CD8-positive, alpha-beta memory T cell (primary cell): ENCODE data around the gene ZSCAN29. TPM values are rescaled to one million over a fixed set of nuclear protein-coding genes. Genes with fewer than 3 reads are reported as not detected.

Source experiments
- CTCF ChIA-PET: fragments of 350-600 bp; sonication (Branson Sonifier 250); formaldehyde crosslinking; loops from one replicate; lab custom pipeline; 2021; ENCODE audit warnings: antibody characterized with exemption; lab: Charles Lee
- POLR2A ChIA-PET: fragments of 350-600 bp; sonication (Branson Sonifier 250); formaldehyde crosslinking; loops from one replicate; lab custom pipeline; 2021; ENCODE audit warnings: antibody characterized with exemption; lab: Charles Lee
- DNase-seq, 5 donors: peaks; one replicate each; pipeline versions ENCODE4 v3.0.0 to v3.0.0-alpha.2; 2020 to 2022; ENCODE audit warnings: mixed read lengths in 1 of 5
- H3K27ac ChIP-seq: one replicate; pipeline ENCODE4 v1.7.0; 2013; ENCODE audit warnings: low read depth, mild to moderate bottlenecking, low read length, moderate library complexity
- H3K27me3 ChIP-seq: 2 replicates; pipeline ENCODE4 v1.7.0; 2013; ENCODE audit warnings: low read length, mild to moderate bottlenecking; ENCODE audit not compliant: insufficient read depth, poor library complexity, severe bottlenecking
- H3K36me3 ChIP-seq: 2 replicates; pipeline ENCODE4 v1.7.0; 2013; ENCODE audit warnings: mild to moderate bottlenecking, low read length, moderate library complexity; ENCODE audit not compliant: insufficient read depth
- H3K4me1 ChIP-seq: 2 replicates; pipeline ENCODE4 v1.7.0; 2013; ENCODE audit warnings: mild to moderate bottlenecking, low read length, moderate library complexity; ENCODE audit not compliant: insufficient read depth
- H3K4me3 ChIP-seq: 2 replicates; pipeline ENCODE4 v1.7.0; 2013; ENCODE audit warnings: mild to moderate bottlenecking, low read length
- H3K9me3 ChIP-seq: 2 replicates; pipeline ENCODE4 v1.7.0; 2013; ENCODE audit warnings: mild to moderate bottlenecking, low read length
- H3K27ac Mint-ChIP-seq, 8 donors: one replicate each; pipeline ENCODE4 v1.8.0; 2020 to 2021; ENCODE audit warnings: mixed read lengths in 8 of 8, mild to moderate bottlenecking in 6 of 8, inconsistent platforms in 3 of 8, moderate library complexity in 3 of 8
- H3K27me3 Mint-ChIP-seq, 2 donors: one replicate each; pipeline ENCODE4 v1.8.0; 2020 to 2021; ENCODE audit warnings: mixed read lengths in 2 of 2, mild to moderate bottlenecking in 1 of 2, moderate library complexity in 1 of 2
- H3K36me3 Mint-ChIP-seq, 3 donors: one replicate each; pipeline ENCODE4 v1.8.0; 2020 to 2021; ENCODE audit warnings: mixed read lengths in 3 of 3, inconsistent platforms in 1 of 3, mild to moderate bottlenecking in 1 of 3
- H3K4me1 Mint-ChIP-seq, 3 donors: one replicate each; pipeline ENCODE4 v1.8.0; 2020 to 2021; ENCODE audit warnings: mixed read lengths in 3 of 3, inconsistent platforms in 1 of 3, mild to moderate bottlenecking in 1 of 3
- H3K4me3 Mint-ChIP-seq, 7 donors: one replicate each; pipeline ENCODE4 v1.8.0; 2020 to 2021; ENCODE audit warnings: mixed read lengths in 7 of 7, mild to moderate bottlenecking in 6 of 7, moderate library complexity in 4 of 7, inconsistent platforms in 2 of 7
- H3K9me3 Mint-ChIP-seq, 5 donors: one replicate each; pipeline ENCODE4 v1.8.0; 2020 to 2022; ENCODE audit warnings: mixed read lengths in 5 of 5, mild to moderate bottlenecking in 3 of 5, moderate library complexity in 2 of 5, inconsistent platforms in 1 of 5
- polyA plus RNA-seq: library from polyadenylated mRNA; unstranded; fragments of 300-500 nt; fragmentation: Illumina TruSeq; gene quantifications from one replicate; pipeline ENCODE4 v1.2.3, GENCODE V29; 2021
- total RNA-seq, 2 experiments: library from RNA; stranded (reverse); gene quantifications; one replicate each; pipeline ENCODE4 v1.2.3, GENCODE V29; 2021

Gene ZSCAN29
- total and polyA plus RNA-seq, 3 experiments from 2014 or later = 7.5 to 26.6 (median 25.3) TPM

DNA sequence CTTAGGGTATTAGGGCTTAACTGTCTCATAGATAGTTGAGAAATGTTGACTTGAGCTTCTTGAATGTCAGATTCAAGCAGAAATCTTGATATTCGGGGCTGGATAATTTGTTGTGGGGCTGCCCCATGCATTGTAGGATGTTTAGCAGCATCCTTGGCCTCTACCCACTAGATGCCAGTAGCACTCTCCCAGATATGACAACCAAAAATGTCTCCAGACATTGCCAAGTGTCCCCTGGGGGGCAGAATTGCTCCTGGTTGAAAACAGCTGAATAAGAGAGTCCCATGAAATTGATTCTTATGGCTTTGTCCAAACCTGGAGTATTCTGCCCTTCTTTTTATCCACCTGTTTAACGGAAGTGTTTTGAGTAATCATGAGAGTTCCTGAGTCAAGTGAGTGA lies 24.5 kb downstream of the ZSCAN29 start:
- H3K27me3 Mint-ChIP-seq = no peaks in the 10 kb centered on the region
- CTCF ChIA-PET = interaction anchor here (0.8 to 1.8 kb wide), 3 partner anchors 24 to 168 kb away, joined by 3 to 7 read pairs (median 4); partner anchors contain the start of genes TUBGCP4 and ZSCAN29

DNA sequence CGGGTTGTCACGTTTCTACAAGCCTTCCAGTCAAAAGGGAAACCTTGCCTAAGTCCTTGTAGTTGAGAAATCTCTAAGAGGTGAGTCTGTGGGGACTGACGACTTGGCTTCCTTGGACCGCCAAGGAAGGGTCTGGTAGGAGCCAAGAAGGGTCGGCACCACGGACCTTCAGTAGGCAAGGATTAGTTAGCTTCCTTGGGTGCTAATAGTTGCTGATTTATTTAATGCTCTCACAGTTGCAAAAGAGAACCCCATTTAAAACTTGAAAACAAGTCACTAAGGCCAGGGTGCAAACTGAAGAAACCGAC lies 40.1 kb downstream of the ZSCAN29 start:
- CTCF ChIA-PET = no interaction called here
- peak overlapping the region; percentile 98 to 100 (median 99) for H3K27ac Mint-ChIP-seq
- H3K27me3 ChIP-seq = no peaks in the 10 kb centered on the region
- peaks cover 0 to 7% of the 10 kb centered on the region in 2 donors for H3K27me3 Mint-ChIP-seq
- peak overlapping the region; percentile 98 for H3K27ac ChIP-seq
- no peaks in the 10 kb centered on the region for H3K9me3 Mint-ChIP-seq
- POLR2A ChIA-PET = no interaction called here
- peaks cover 30 to 43% (median 37%) of the 10 kb centered on the region in 3 donors for H3K4me1 Mint-ChIP-seq
- H3K4me1 ChIP-seq = peaks cover 21% of the 10 kb centered on the region
- H3K4me3 Mint-ChIP-seq = peak overlapping the region; percentile 95 to 100 (median 97)
- no peaks in the 10 kb centered on the region for H3K36me3 ChIP-seq
- H3K4me3 ChIP-seq = peak overlapping the region; percentile 92
- H3K36me3 Mint-ChIP-seq = peaks cover 0 to 29% (median 16%) of the 10 kb centered on the region in 3 donors
- no peak for DNase-seq
- no peaks in the 10 kb centered on the region for H3K9me3 ChIP-seq

More for the DNA sequence above, 24.5 kb downstream of the ZSCAN29 start:
- H3K9me3 ChIP-seq = no peaks in the 10 kb centered on the region
- Mint-ChIP-seq H3K36me3 (peaks cover 5 to 25% (median 17%) of the 10 kb centered on the region in 3 donors), H3K9me3 (no peaks in the 10 kb centered on the region), H3K4me1 (no peaks in the 10 kb centered on the region), H3K27ac (no peak overlapping the region), H3K4me3 (no peak overlapping the region)
- POLR2A ChIA-PET = no interaction called here
- no peak for DNase-seq
- H3K36me3 ChIP-seq = no peaks in the 10 kb centered on the region
- H3K27me3 ChIP-seq = no peaks in the 10 kb centered on the region
- H3K4me3 ChIP-seq = no peak overlapping the region
- H3K4me1 ChIP-seq = no peaks in the 10 kb centered on the region
- H3K27ac ChIP-seq = no peak overlapping the region

DNA sequence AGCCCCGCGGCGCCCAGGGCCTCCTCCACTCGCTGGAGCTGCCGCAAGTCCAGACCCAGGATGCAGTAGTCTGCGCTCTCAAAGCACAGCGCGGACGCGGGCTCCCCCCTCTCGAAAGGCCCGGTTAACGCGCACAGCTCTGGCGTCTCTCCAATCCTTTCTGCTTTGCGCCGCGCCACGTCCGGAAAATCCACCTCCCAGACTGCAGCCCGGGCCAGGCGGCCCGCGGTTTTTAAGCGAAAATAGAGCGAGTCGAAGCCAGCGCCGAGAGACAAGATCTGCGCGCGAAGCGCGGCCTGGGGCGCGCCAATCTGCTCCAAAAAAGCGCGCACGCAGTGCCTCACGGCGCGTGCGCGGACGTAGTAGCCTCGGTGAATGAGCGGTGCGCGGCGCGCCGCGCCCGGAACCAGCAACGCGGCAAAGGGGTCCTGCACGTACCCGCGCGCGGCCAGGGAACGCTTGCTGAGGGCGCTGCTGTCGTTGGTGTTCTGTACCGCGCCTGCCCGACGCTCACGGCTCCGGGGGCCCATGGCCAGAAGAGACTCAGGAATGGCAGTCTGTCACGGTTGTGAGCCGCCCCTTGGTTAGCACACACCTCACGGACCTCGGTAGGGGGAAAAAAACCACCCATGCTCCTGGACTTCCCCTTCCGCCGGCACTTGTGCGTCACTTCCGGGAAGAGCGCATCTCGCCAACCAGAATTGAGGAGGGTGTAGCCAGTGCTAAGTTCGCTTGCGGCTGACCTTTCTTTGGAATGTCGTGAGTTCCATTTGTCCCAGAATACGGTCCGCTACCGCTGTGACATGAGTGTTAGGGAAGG lies 40.7 kb downstream of the ZSCAN29 start, which contains the start of gene LCMT2:
TSS of gene LCMT2 (minus strand) at position 614 of the 820 bp plus-strand sequence. CDS start at position 530, 84 bp downstream.
- peaks cover 0 to 8% of the 10 kb centered on the region in 2 donors for H3K27me3 Mint-ChIP-seq
- POLR2A ChIA-PET = interaction anchor here (1.1 kb wide), 1 partner anchor 41 kb away, joined by 5 read pairs; the partner anchor contains the start of genes TUBGCP4 and ZSCAN29
- CTCF ChIA-PET = no interaction called here
- peaks cover 30 to 44% (median 39%) of the 10 kb centered on the region in 3 donors for H3K4me1 Mint-ChIP-seq
- Histone ChIP-seq H3K9me3 (no peaks in the 10 kb centered on the region), H3K4me3 (peak within 1 kb of the TSS; percentile 92), H3K36me3 (no peaks in the 10 kb centered on the region), H3K4me1 (peaks cover 21% of the 10 kb centered on the region), H3K27ac (peak within 1 kb of the TSS; percentile 98), H3K27me3 (no peaks in the 10 kb centered on the region)
- peak within 1 kb of the TSS; percentile 98 to 100 (median 99) for H3K27ac Mint-ChIP-seq
- DNase-seq = peak; percentile 80 to 95 (median 91)
- H3K9me3 Mint-ChIP-seq = no peaks in the 10 kb centered on the region
- H3K36me3 Mint-ChIP-seq = peaks cover 0 to 25% (median 14%) of the 10 kb centered on the region in 3 donors
- H3K4me3 Mint-ChIP-seq = peak within 1 kb of the TSS; percentile 95 to 100 (median 97)

DNA sequence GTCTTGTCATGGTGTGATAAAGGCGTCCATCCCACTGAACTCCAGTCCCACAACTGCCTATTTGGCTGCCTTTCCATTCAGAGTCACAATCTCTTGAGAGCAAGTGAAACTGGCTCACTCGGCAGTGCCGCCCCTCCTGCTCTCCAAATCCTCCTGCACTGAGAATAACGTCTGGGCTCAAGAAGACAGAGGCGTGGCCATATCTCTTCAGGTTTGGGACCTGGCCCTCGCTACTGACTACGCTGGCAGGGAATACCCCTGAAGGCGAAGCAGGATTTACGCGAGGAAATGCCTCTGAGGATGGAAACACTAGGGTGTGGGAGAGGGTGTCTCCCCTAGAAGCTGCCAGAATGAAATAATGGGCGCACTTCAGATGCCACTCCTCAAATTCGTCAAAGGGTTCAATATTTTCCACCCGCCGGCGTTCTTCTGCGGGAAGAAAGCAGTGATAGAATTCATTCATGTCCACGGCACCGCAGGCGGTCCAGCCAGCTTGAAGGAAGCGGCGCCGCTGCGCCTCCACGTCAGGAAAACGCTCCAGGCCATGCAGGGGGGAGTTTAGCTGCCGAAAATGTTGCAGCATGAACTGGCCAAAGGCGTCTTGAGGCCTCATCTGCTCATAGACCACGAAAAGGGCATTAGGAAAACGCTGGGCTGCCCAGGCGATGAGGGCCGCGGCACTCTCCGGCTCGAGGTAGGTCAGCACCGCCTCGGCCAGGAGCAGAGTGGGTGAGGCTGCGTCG lies 41.5 kb downstream of the ZSCAN29 start:
- Mint-ChIP-seq H3K27ac (peak overlapping the region; percentile 83 to 100 (median 99)), H3K27me3 (peaks cover 0 to 8% of the 10 kb centered on the region in 2 donors), H3K9me3 (no peaks in the 10 kb centered on the region), H3K4me1 (peaks cover 30 to 49% (median 39%) of the 10 kb centered on the region in 3 donors), H3K4me3 (peak overlapping the region; percentile 95 to 100 (median 97)), H3K36me3 (peaks cover 0 to 22% (median 10%) of the 10 kb centered on the region in 3 donors)
- H3K27ac ChIP-seq = peak overlapping the region; percentile 98
- DNase-seq = peak in 1 of 5 donors; percentile 1
- ChIA-PET POLR2A (interaction anchor here (1.1 kb wide), 1 partner anchor 42 kb away, joined by 5 read pairs; the partner anchor contains the start of genes TUBGCP4 and ZSCAN29), CTCF (no interaction called here)
- H3K4me1 ChIP-seq = peaks cover 21% of the 10 kb centered on the region
- no peaks in the 10 kb centered on the region for H3K27me3 ChIP-seq
- no peaks in the 10 kb centered on the region for H3K36me3 ChIP-seq
- H3K4me3 ChIP-seq = peak overlapping the region; percentile 92
- no peaks in the 10 kb centered on the region for H3K9me3 ChIP-seq

DNA sequence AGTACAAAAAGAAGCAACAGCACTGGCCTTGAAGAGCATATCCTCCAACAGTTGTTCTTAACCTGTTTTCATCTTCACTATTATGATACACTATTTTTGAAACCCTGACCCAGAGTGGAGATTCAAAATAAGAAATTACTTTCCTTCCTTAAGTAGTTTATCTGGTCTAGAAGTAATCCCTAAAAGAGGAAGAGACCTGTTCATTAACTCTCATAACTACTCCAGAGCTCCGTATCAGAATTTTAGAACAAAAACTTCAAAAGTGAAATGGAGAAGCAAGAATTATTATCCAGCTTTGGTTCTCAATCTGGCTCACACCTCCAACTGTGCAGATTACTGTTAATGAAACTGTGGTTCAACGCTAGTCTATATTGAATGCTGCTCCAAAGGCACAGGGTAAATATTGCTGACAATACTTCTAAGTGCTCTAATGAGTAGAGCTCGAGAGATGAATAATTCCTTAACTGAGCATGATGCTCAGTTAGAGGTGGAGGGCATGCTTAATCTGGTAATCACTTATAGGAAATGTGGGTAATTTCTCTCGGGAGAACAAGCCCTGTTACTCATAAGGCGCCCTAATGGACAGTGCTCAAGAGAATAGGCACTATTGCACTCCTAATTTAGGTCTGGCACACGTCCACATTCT lies 45.7 kb downstream of the ZSCAN29 start:
- peaks cover 13% of the 10 kb centered on the region for H3K4me1 ChIP-seq
- no peak overlapping the region for H3K27ac ChIP-seq
- peaks cover 20 to 30% (median 27%) of the 10 kb centered on the region in 3 donors for H3K4me1 Mint-ChIP-seq
- peak overlapping the region in 1 of 8 donors; percentile 41 for H3K27ac Mint-ChIP-seq
- no peak for DNase-seq
- peaks cover 0 to 12% (median 1%) of the 10 kb centered on the region in 3 donors for H3K36me3 Mint-ChIP-seq
- H3K4me3 Mint-ChIP-seq = peak overlapping the region in 1 of 7 donors; percentile 72
- no peak overlapping the region for H3K4me3 ChIP-seq
- CTCF ChIA-PET = no interaction called here
- H3K27me3 ChIP-seq = no peaks in the 10 kb centered on the region
- H3K36me3 ChIP-seq = no peaks in the 10 kb centered on the region
- POLR2A ChIA-PET = interaction anchor here (0.6 kb wide), 1 partner anchor 55 kb away, joined by 3 read pairs; no protein-coding TSS in a partner anchor
- peaks cover 0 to 5% of the 10 kb centered on the region in 2 donors for H3K27me3 Mint-ChIP-seq
- no peaks in the 10 kb centered on the region for H3K9me3 ChIP-seq
- H3K9me3 Mint-ChIP-seq = no peaks in the 10 kb centered on the region

DNA sequence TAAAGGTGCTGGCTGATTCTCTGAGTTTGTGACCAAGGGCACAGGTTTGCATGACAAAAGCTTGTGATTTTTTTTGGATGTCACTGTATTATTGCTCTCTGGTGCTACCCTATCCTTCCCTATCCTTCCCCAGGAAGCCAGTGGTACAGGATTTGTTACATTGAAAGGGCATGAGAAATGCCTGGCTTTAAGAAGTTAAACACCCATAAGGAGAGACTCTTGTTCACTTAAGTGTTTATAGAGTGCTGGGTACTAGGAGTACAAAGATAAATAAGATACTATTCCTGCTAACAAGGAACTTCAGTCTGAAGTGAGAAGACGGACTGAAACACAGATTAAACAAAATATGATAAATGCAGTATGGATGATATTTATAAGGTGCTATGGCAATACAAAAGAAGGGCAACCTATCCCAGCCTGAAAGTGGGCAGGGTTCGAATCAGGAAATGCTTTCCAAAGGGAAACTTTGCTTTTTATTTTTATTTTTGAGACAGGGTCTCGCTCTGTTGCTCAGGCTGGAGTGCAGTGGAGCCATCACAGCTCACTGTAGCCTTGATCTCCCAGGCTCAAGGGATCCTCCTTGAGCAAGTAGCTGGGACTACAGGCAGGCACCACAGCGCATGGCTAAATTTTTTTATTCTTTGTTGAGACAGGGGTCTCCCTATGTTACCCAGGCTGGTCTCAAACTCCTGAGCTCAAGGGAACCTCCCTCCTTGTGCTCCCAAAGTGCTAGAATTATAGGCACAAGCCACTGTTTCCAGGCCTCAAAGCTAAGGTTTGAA lies 51.7 kb downstream of the ZSCAN29 start:
- Mint-ChIP-seq H3K4me1 (no peaks in the 10 kb centered on the region), H3K9me3 (no peaks in the 10 kb centered on the region), H3K4me3 (no peak overlapping the region), H3K27ac (no peak overlapping the region), H3K27me3 (peaks cover 16 to 44% of the 10 kb centered on the region in 2 donors), H3K36me3 (peaks cover 0 to 1% (median 0%) of the 10 kb centered on the region in 3 donors)
- POLR2A ChIA-PET = no interaction called here
- no peaks in the 10 kb centered on the region for H3K9me3 ChIP-seq
- no peaks in the 10 kb centered on the region for H3K4me1 ChIP-seq
- DNase-seq = no peak
- H3K4me3 ChIP-seq = no peak overlapping the region
- H3K27me3 ChIP-seq = peaks cover 6% of the 10 kb centered on the region
- CTCF ChIA-PET = no interaction called here
- H3K36me3 ChIP-seq = no peaks in the 10 kb centered on the region
- H3K27ac ChIP-seq = no peak overlapping the region

DNA sequence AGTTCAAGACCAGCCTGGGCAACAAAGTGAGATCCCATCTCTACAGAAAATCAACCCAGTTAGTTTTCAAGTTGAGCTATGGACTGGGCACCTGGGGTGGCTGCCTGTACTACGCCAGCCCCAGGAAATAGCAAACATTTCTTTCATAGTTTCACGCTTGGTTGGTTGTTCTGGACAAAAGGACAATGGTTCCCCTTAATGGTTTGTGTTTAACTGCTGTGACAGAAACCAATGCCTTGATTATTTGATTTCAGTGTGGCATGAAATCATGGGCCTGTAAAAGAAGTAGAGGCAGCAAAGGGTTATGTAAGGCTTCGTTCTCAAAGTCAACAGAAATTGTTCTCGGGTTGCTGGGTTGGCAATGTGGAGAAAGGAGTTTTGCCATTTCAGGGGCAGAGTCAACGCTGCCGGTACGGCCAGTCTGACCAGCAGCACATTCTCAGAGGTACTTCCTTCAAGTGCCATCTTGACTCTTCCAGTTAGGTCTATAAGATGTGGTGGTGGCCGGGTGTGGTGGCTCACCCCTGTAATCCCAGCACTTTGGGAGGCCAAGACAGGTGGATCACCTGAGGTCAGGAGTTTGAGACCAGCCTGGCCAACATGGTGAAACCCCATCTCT lies 53.2 kb downstream of the ZSCAN29 start:
- DNase-seq = no peak
- no peaks in the 10 kb centered on the region for H3K4me1 Mint-ChIP-seq
- Histone ChIP-seq H3K4me1 (no peaks in the 10 kb centered on the region), H3K27me3 (peaks cover 6% of the 10 kb centered on the region), H3K36me3 (no peaks in the 10 kb centered on the region), H3K27ac (no peak overlapping the region), H3K9me3 (no peaks in the 10 kb centered on the region), H3K4me3 (no peak overlapping the region)
- no peaks in the 10 kb centered on the region for H3K9me3 Mint-ChIP-seq
- H3K4me3 Mint-ChIP-seq = no peak overlapping the region
- H3K27me3 Mint-ChIP-seq = peaks cover 17 to 54% of the 10 kb centered on the region in 2 donors
- H3K27ac Mint-ChIP-seq = no peak overlapping the region
- peaks cover 0 to 3% (median 0%) of the 10 kb centered on the region in 3 donors for H3K36me3 Mint-ChIP-seq
- ChIA-PET POLR2A (no interaction called here), CTCF (no interaction called here)
